ENCODE data around the gene OTUD7B.

Gene OTUD7B

DNA sequence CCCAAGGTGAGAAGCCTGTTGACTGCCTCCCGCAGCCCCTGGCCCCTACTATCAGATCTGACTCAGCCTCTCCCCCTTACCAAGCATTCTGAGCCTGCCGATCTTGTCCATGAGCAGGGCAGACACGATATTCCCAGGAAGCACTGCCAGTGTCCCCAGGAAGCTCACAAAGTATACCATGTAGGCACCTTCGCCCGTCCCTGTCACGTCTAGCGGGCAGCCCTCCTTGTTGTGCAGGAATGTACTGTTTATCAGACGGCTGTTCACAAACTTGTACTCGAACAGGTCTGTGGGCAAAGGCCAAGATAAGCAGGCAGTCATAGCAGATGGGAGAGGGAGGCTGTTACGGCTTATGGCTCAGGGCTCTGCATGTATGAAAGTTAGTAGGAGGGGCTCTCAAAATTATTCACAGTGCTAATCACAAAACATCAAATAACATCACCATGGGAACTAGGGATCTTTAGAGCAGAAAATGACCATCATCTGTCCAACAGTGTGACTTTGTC lies 103.9 kb downstream of the OTUD7B start (continued):
- TF ChIP-seq ZC3H10 (CRISPR knock-in tag; IDR thresholded peaks at IDR 0.05) (no peak), RARB (CRISPR knock-in tag; IDR thresholded peaks at IDR 0.05) (no peak), PPARA (CRISPR knock-in tag; IDR thresholded peaks at IDR 0.05; ENCODE audit: borderline replicate concordance) (no peak), ZNF8 (CRISPR knock-in tag; IDR thresholded peaks at IDR 0.05) (no peak), ZFP30 (CRISPR knock-in tag; IDR thresholded peaks at IDR 0.05) (no peak), ARNTL (CRISPR knock-in tag; IDR thresholded peaks at IDR 0.05; ENCODE audit: borderline replicate concordance, low read depth) (no peak), TCF4 (CRISPR knock-in tag; IDR thresholded peaks at IDR 0.05; ENCODE audit: borderline replicate concordance) (no peak)
- TF ChIP-seq, protein P1, sequence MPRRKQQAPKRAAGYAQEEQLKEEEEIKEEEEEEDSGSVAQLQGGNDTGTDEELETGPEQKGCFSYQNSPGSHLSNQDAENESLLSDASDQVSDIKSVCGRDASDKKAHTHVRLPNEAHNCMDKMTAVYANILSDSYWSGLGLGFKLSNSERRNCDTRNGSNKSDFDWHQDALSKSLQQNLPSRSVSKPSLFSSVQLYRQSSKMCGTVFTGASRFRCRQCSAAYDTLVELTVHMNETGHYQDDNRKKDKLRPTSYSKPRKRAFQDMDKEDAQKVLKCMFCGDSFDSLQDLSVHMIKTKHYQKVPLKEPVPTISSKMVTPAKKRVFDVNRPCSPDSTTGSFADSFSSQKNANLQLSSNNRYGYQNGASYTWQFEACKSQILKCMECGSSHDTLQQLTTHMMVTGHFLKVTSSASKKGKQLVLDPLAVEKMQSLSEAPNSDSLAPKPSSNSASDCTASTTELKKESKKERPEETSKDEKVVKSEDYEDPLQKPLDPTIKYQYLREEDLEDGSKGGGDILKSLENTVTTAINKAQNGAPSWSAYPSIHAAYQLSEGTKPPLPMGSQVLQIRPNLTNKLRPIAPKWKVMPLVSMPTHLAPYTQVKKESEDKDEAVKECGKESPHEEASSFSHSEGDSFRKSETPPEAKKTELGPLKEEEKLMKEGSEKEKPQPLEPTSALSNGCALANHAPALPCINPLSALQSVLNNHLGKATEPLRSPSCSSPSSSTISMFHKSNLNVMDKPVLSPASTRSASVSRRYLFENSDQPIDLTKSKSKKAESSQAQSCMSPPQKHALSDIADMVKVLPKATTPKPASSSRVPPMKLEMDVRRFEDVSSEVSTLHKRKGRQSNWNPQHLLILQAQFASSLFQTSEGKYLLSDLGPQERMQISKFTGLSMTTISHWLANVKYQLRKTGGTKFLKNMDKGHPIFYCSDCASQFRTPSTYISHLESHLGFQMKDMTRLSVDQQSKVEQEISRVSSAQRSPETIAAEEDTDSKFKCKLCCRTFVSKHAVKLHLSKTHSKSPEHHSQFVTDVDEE (CRISPR knock-in tag; IDR thresholded peaks at IDR 0.05), result no peak
- TF ChIP-seq, protein P2, sequence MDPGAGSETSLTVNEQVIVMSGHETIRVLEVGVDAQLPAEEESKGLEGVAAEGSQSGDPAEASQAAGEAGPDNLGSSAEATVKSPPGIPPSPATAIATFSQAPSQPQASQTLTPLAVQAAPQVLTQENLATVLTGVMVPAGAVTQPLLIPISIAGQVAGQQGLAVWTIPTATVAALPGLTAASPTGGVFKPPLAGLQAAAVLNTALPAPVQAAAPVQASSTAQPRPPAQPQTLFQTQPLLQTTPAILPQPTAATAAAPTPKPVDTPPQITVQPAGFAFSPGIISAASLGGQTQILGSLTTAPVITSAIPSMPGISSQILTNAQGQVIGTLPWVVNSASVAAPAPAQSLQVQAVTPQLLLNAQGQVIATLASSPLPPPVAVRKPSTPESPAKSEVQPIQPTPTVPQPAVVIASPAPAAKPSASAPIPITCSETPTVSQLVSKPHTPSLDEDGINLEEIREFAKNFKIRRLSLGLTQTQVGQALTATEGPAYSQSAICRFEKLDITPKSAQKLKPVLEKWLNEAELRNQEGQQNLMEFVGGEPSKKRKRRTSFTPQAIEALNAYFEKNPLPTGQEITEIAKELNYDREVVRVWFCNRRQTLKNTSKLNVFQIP (CRISPR knock-in tag; IDR thresholded peaks at IDR 0.05; ENCODE audit: borderline replicate concordance, low read depth), result no peak

DNA sequence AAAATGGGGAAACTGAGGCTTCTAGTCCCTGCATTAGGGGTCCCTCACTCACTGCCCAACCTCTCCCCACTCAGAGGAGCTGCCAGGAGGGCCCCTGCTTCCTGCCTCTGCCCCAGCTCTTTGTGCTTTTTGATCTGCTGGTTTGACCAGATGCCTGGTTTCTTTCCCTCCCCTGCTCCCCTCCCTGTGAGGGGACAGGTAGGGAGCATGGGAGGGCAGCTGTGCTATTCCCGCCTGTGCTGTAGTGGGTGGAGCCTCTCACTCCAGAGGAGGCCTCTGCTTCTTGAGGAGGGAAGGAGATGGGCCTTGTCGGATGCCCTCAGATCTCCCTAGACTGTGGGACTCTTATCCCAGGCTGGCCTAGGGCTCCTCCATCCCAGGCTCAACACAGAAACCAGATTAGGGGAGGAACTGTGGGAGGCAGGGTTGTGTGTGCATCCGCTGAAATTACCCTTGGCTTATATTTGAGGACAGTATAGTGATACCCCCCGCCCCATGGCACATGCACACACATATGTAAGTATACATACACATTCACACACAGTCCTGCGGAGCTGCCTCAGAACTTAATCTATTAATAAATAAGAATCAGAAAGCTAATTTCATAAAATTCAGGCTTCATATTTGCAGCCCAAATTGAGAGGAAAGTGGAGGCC lies 106.6 kb downstream of the OTUD7B start:
- TF ChIP-seq, protein P3, sequence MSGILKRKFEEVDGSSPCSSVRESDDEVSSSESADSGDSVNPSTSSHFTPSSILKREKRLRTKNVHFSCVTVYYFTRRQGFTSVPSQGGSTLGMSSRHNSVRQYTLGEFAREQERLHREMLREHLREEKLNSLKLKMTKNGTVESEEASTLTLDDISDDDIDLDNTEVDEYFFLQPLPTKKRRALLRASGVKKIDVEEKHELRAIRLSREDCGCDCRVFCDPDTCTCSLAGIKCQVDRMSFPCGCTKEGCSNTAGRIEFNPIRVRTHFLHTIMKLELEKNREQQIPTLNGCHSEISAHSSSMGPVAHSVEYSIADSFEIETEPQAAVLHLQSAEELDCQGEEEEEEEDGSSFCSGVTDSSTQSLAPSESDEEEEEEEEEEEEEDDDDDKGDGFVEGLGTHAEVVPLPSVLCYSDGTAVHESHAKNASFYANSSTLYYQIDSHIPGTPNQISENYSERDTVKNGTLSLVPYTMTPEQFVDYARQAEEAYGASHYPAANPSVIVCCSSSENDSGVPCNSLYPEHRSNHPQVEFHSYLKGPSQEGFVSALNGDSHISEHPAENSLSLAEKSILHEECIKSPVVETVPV (CRISPR knock-in tag; IDR thresholded peaks at IDR 0.05), result no peak
- TF ChIP-seq SNAI2 (CRISPR knock-in tag; IDR thresholded peaks at IDR 0.05), result no peak
- TF ChIP-seq ZNF565 (CRISPR knock-in tag; conservative IDR thresholded peaks at IDR 0.05; ENCODE audit: low read depth), result no peak
- no peak for TF ChIP-seq PPARA (CRISPR knock-in tag; IDR thresholded peaks at IDR 0.05; ENCODE audit: borderline replicate concordance)
- TF ChIP-seq, protein P2 (CRISPR knock-in tag; IDR thresholded peaks at IDR 0.05; ENCODE audit: borderline replicate concordance, low read depth), result no peak
- TF ChIP-seq TOX (CRISPR knock-in tag; IDR thresholded peaks at IDR 0.05; ENCODE audit: borderline replicate concordance), result no peak
- TF ChIP-seq ZC3H10 (CRISPR knock-in tag; IDR thresholded peaks at IDR 0.05), result no peak
- no peak for TF ChIP-seq TCF4 (CRISPR knock-in tag; IDR thresholded peaks at IDR 0.05; ENCODE audit: borderline replicate concordance)
- no peak for TF ChIP-seq ZFP30 (CRISPR knock-in tag; IDR thresholded peaks at IDR 0.05)
- no peak for TF ChIP-seq CSDC2 (CRISPR knock-in tag; IDR thresholded peaks at IDR 0.05)
- TF ChIP-seq, protein P4, sequence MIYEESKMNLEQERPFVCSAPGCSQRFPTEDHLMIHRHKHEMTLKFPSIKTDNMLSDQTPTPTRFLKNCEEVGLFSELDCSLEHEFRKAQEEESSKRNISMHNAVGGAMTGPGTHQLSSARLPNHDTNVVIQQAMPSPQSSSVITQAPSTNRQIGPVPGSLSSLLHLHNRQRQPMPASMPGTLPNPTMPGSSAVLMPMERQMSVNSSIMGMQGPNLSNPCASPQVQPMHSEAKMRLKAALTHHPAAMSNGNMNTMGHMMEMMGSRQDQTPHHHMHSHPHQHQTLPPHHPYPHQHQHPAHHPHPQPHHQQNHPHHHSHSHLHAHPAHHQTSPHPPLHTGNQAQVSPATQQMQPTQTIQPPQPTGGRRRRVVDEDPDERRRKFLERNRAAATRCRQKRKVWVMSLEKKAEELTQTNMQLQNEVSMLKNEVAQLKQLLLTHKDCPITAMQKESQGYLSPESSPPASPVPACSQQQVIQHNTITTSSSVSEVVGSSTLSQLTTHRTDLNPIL (CRISPR knock-in tag; IDR thresholded peaks at IDR 0.05; ENCODE audit: low read depth), result no peak
- TF ChIP-seq ARNTL (CRISPR knock-in tag; IDR thresholded peaks at IDR 0.05; ENCODE audit: borderline replicate concordance, low read depth), result no peak
- no peak for TF ChIP-seq ZNF70 (CRISPR knock-in tag; IDR thresholded peaks at IDR 0.05)
- no peak for TF ChIP-seq OSR1 (CRISPR knock-in tag; IDR thresholded peaks at IDR 0.05)
- TF ChIP-seq ZNF8 (CRISPR knock-in tag; IDR thresholded peaks at IDR 0.05), result no peak
- TF ChIP-seq ISL1 (CRISPR knock-in tag; IDR thresholded peaks at IDR 0.05), result no peak
- TF ChIP-seq, protein P1 (CRISPR knock-in tag; IDR thresholded peaks at IDR 0.05), result no peak
- TF ChIP-seq, protein P5, sequence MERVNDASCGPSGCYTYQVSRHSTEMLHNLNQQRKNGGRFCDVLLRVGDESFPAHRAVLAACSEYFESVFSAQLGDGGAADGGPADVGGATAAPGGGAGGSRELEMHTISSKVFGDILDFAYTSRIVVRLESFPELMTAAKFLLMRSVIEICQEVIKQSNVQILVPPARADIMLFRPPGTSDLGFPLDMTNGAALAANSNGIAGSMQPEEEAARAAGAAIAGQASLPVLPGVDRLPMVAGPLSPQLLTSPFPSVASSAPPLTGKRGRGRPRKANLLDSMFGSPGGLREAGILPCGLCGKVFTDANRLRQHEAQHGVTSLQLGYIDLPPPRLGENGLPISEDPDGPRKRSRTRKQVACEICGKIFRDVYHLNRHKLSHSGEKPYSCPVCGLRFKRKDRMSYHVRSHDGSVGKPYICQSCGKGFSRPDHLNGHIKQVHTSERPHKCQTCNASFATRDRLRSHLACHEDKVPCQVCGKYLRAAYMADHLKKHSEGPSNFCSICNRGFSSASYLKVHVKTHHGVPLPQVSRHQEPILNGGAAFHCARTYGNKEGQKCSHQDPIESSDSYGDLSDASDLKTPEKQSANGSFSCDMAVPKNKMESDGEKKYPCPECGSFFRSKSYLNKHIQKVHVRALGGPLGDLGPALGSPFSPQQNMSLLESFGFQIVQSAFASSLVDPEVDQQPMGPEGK (CRISPR knock-in tag; IDR thresholded peaks at IDR 0.05; ENCODE audit: borderline replicate concordance), result no peak
- TF ChIP-seq RARB (CRISPR knock-in tag; IDR thresholded peaks at IDR 0.05), result no peak
- TF ChIP-seq GLIS3 (CRISPR knock-in tag; IDR thresholded peaks at IDR 0.05), result no peak

More for the DNA sequence above, 106.6 kb downstream of the OTUD7B start:
- ATAC-seq, result no peak
